GM18517 (cell line): ENCODE results near the gene CYP24A1.

Experiments used
- ATAC-seq: cut with Tn5 transposase; IDR thresholded peaks from one replicate; pipeline ENCODE4 v1.9.1; 2021; ENCODE audit warnings: mild to moderate bottlenecking, moderate library complexity; ENCODE audit not compliant: unreplicated experiment

Gene CYP24A1

GRCh38 chr20:54177378-54177777, 3.6 kb upstream of the CYP24A1 start:
- no peak for ATAC-seq

DNA sequence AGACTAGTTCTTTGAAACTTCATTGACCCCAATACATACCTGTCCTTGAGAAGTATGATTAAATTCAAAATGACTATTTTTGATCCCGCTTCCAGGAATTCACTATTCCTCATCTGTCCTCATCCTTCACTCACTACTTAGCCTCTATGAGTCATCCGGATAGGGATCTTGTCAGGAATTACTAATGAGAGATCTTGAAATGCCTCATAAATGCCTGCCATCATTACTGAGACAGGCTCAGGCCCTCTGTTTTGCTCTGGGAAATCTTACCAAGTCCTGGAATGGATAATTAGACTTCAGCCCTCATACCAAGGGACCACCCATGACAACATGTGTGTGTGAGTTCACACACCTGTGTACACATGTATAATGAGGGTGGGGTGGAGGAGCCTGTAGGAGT, 2.8 kb upstream of the CYP24A1 start:
- no peak for ATAC-seq

GRCh38 chr20:54174457-54175175, 830 bp upstream of the CYP24A1 start:
- no peak for ATAC-seq

GRCh38 chr20:54172856-54173652, 732 bp downstream of the CYP24A1 start:
- no peak for ATAC-seq

GRCh38 chr20:54172532-54172855, 1.3 kb downstream of the CYP24A1 start:
- no peak for ATAC-seq

GRCh38 chr20:54170963-54171362, 2.8 kb downstream of the CYP24A1 start:
- no peak for ATAC-seq

GRCh38 chr20:54170026-54170471, 3.7 kb downstream of the CYP24A1 start:
- ATAC-seq: no peak

DNA sequence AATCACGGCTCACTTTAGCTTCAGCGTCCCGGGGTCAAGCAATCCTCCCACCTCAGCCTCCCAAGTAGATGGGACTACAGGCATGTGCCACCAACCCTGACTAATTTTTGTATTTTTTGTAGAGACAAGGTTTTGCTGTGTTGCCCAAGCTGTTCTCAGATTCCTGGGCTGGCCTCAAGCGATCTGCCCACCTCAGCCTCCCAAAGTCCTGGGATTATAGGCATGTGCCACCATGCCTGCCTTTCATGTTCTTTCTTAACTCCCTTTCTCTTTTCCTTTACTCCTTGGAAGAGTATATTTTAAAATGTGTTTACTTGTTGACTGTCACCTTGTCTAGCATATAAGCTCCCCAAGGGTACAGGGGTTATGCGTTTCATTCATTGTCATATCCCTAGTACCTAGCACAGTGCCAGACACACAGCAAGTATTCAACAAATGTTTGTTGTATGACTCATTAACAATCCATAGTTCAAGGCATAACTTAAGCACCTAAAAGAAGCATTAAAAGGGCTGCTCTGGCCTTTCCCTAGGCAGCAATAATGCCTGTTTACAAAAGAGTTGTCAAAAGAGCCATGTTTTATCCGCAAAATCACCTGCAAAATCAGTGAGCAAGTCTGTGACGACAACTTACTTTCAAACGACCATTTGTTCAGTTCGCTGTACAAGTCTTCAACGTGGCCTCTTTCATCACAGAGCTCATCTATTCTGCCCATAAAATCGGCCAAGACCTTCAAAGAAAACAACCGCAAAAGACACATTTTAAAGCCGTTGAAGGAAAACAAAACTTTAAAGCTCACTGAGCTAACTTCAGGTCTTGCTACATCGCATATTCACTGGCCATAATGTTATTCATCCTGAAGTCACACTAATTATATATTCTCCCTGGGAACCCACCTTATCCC, 4.6 kb downstream of the CYP24A1 start:
- ATAC-seq: no peak

GRCh38 chr20:54167909-54168872, 5.6 kb downstream of the CYP24A1 start:
- no peak for ATAC-seq

DNA sequence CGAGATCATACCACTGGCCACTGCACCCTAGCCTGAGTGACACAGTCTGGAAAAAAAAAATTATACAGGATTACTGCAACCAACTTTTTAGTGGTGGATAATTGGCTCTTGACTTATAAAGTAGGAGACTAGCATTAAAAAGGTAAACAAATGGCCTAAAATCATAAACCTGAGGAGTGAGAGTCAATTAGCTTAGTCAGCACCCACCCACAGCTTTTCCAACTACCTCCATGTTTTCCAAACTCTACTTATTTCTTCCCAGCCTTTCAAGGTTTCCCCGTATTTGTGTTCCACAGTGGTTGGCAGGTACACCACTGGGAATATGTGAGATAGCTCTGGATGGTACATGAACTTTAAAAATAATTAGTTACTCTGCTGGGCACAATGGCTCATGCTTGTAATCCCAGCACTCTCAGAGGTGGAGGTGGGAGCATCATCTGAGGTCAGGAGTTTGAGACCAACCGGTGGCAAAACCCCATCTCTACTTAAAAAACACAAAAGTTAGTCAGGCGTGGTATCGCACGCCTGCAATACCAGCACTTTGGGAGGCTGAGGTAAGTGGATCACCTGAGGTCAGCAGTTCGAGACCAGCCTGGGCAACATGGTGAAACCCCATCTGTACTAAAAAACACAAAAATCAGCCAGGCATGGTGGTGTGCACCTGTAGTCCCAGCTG, 6.7 kb downstream of the CYP24A1 start:
- no peak for ATAC-seq

DNA sequence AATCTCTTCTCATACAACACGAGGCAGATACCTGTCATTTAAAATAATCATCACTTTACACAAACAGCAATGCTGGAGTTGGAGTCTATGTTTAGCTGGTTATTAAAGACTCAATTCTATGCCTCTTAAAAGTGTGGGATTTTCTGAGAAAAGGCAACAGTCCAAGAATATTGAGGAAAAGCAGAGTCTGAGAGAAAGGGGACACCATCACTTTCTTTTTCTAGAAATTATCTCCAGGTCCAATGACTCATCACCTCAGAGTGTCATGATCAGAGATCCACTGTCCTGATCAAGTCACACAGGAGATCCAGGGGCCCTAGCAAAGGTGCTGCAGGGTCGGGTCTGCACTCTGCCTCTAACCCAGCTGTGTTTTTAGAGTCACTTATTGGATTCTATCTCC, 8.0 kb downstream of the CYP24A1 start:
- ATAC-seq: no peak

- no peak for ATAC-seq
Observed at GRCh38 chr20:54165014-54165413, 8.8 kb downstream of the CYP24A1 start.

DNA sequence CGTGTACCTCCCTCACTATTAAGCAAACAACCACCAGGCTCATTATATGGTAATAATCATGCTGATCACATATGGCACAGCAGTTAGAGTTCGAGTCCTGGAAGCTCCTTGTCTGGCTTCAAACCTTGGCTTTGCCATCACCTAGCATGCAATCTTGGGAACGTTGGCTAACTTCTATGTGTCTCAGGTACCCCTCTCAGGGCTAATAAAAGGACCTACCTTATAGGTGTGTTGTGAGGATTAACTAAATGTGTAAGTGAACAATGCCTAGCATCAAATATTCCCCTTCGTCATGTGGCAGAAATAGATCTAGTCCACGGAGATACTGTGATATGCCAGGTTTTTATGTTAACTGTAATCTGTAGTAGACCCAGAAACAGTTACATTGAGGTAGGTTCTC, 10.4 kb downstream of the CYP24A1 start:
- no peak for ATAC-seq

DNA sequence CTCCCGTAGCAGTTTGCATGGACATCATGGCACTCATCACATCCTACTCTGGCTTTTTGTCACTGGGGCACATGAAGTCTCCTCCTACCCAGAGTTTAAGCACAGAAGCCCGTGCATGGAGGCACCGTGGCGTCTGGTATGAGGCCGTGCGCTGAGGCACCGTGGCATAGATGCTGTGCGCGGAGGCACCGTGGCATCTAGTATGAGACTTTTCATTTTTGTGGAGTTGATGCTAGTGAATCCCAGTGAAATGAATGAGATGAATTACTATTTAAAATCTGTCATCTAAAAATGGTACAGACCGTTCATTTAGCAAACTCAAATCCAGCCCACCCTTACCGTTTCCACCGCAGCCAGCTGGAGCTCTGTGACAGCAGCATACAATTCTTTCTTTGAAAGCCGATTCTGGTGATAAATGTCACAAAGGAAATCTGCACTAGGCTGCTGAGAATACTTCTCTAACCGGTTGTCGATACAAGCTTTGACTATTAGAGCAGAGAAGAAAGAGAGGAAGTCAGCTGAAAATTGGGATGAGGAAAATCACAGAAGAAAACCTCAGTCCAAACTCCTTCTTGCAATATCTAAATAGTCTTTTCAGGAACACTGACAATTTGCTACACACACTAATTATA, 11.3 kb downstream of the CYP24A1 start:
- ATAC-seq: no peak

DNA sequence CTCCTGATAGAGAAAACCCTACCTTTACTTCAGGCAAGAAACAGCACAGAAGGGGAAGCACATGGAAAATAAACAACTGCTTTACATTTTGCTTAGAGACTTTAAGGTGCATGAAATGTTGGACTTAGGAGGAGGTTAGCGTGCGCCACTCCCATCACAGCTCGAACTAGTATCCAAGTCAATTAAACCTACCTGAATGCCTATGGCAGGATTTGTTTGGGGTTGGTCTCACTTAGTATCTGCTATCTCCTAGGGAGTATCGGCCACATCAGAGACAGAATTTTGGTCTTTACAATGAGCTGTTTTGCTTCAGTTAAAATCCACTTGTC, 12.0 kb downstream of the CYP24A1 start:
- no peak for ATAC-seq

DNA sequence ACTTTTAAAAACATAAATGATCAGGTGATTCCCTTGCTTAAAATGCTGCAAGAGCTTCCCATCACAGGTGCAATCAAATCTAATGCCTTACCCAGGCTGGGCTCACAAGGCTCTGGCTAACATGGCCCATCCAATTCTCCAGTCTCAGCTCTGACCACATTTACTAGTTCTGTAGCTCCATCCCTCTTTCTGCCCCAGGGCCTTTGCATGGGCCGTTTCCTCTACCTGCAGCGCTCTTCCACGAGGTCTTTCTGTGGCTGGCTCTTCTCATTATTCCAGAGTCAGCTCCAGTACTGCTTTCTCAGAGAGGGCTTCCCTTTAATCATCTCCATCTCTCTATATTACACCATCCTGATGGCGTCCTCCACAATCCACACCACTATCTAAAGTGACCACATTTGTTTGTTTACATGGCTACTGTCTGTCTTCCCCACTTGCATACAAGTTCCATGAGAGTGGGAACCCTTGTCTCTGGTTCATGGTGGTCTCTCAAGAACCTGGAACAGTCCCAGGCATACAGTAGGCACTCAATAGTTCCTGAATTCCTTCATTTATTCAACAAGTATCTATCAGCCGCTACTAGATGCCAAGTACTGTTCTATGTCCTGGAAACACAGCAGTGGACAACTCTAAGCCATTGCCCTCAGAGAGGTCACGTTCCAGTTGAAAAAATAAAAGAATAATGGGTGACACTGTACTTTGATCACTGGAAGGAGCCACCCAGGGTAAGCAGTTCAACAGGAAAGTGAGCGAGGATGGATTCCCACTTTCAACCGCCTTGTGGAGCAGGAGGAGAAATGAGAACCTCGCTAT, 12.6 kb downstream of the CYP24A1 start:
- ATAC-seq: no peak

- no peak for ATAC-seq
Observed at GRCh38 chr20:54160065-54161007, 13.4 kb downstream of the CYP24A1 start.
